Brain microvascular endothelial cell (primary cell): Measurements from ENCODE around the gene NHSL2.
A peak's percentile ranks its signal among the peaks of the same experiment; 100 is the strongest.

Source experiments
- DNase-seq: peaks from one replicate; pipeline ENCODE4 v3.0.0-alpha.2; 2020
- H3K27ac ChIP-seq: fragments of 250-450 bp; sonication (Bioruptor Pico); 2 replicates; pipeline ENCODE4 v1.5.1; 2020; ENCODE audit warnings: mild to moderate bottlenecking, moderate library complexity
- H3K27me3 ChIP-seq: fragments of 250-450 bp; sonication (Bioruptor Pico); replicated peaks from 2 replicates; pipeline ENCODE4 v1.5.1; 2020; ENCODE audit warnings: mild to moderate bottlenecking
- H3K36me3 ChIP-seq: fragments of 250-450 bp; sonication (Bioruptor Pico); replicated peaks from 2 replicates; pipeline ENCODE4 v1.5.1; 2020; ENCODE audit warnings: mild to moderate bottlenecking
- H3K4me3 ChIP-seq: 2 replicates; pipeline ENCODE4 v1.5.1; 2011; ENCODE audit warnings: low read depth, mild to moderate bottlenecking, control low read depth, low read length, moderate library complexity
- in situ Hi-C: cut with HindIII; loops from 2 replicates; pipeline ENCODE4 v1.10.0; 2017; ENCODE audit warnings: low sequenced_read_pairs, low pct_ligation_motif_present
- TF ChIP-seq, protein P1 (sequence below): IDR thresholded peaks from 2 replicates; pipeline ENCODE4 v1.5.1; 2011; ENCODE audit warnings: low read depth, mild to moderate bottlenecking, moderate library complexity, low read length, control low read depth, inconsistent platforms; ENCODE audit errors: missing control alignments

The NHSL2 gene

DNA sequence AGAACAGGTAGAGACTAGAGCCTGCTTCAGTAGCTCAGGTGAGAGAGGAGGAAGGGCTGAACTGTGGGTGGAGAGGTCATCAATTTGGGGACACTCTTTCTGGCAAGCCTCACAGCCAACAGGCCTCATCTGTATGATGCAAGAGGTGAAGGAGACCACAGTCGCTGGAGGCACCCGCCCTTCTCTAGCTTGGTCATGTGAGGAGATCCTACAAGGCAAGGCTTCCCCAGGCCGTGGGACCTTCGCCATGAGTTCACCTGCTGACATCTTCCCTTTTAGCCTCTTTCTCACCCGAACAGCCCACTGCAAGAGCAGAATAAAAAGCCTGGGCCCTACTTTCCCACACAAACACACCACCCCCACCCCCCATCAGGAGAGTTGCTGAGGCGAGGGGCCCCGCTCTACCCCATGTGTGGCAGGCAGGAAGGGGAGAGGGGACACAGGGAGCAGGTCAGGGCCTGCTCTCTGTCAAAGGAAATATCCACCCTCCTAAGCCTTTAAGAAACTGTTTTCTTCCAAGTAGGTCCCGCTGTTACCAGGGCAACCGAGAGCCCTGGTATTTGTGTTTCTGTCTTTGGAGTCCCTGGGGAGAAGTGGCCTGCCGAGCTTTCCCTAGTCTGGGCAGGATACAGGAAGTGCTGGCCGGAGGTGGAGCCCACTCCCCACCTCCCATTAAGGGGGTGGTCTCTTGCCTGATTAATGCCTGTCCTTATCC, 213.0 kb downstream of the NHSL2 start:
- TF ChIP-seq, protein P1, sequence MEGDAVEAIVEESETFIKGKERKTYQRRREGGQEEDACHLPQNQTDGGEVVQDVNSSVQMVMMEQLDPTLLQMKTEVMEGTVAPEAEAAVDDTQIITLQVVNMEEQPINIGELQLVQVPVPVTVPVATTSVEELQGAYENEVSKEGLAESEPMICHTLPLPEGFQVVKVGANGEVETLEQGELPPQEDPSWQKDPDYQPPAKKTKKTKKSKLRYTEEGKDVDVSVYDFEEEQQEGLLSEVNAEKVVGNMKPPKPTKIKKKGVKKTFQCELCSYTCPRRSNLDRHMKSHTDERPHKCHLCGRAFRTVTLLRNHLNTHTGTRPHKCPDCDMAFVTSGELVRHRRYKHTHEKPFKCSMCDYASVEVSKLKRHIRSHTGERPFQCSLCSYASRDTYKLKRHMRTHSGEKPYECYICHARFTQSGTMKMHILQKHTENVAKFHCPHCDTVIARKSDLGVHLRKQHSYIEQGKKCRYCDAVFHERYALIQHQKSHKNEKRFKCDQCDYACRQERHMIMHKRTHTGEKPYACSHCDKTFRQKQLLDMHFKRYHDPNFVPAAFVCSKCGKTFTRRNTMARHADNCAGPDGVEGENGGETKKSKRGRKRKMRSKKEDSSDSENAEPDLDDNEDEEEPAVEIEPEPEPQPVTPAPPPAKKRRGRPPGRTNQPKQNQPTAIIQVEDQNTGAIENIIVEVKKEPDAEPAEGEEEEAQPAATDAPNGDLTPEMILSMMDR = no peak
- Histone ChIP-seq H3K27me3 (peaks cover 3% of the 10 kb centered on the region), H3K27ac (no peak overlapping the region), H3K36me3 (no peaks in the 10 kb centered on the region), H3K4me3 (no peak overlapping the region)
- DNase-seq = peak; percentile 61
- in situ Hi-C loops = loop anchor here (10.0 kb wide), 1 partner anchor 109 kb away; no protein-coding TSS in a partner anchor

DNA sequence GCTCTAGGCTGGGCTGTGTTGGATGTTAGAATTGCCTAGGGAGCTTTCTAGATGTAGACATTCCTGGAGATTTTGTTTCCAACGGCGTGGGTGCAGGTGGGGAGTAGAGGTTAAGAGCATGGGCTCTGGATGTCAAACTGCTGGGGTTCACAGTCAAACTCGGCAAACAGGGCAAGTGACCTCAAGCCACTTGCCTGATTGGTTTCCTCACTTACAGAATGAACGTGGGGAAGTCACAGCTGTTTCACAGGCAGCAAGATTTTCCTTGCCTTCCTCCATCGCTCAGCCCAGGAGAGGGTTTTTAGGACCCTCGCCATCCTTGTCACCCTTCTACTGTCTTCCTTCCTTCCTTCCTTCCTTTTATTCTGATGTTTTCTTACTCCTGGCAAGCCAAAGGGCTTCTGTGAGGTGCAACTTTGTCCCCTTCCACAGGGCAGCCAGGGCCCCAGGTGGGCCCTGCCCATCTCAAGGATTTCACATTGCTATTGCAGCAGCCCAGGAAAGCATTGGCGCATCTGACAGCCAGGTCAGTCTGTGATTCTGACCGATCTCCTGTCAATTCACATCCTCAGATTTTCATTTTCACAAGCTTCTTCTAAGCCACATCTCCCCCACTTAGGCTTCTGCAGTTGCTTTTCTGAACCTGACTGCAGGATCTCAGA, 214.0 kb downstream of the NHSL2 start:
- Histone ChIP-seq H3K4me3 (no peak overlapping the region), H3K27me3 (peaks cover 3% of the 10 kb centered on the region), H3K36me3 (no peaks in the 10 kb centered on the region), H3K27ac (no peak overlapping the region)
- DNase-seq = no peak
- TF ChIP-seq, protein P1 = no peak
- in situ Hi-C loops = loop anchor here (10.0 kb wide), 1 partner anchor 110 kb away; no protein-coding TSS in a partner anchor

DNA sequence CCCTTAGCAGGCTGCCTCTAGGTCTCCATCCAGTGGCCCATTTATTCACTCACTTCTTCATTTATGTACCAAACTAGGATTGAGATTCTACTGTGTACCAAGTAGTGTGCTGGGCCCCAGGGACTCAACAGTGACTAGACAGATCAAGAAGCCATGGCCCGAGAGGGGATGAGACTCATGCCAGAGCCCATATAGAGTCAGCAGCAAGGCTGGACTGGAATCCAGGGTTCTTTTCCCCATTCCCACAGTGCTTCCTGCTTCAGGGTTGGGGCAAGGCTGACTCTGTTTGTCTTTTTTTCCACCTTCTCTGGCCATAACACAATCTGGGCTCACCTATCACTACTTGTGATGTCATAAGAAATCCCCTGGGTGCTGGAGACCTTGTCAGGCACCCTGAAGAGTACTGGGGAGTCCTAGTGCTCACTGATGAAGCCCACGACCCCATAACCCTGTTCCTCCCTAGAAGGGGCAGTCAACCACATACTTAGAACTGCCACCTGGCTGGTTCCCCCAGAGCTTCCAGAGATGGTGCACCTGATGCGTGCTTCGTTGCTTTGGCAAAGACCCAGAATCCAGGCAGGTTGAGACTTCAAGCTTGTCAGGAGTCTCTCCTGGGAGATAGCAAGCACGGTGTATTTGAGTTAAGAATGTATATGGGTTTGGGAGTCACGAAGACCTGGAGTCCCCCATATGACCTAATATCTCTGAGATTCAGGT, 214.8 kb downstream of the NHSL2 start:
- Histone ChIP-seq H3K27ac (no peak overlapping the region), H3K27me3 (peaks cover 3% of the 10 kb centered on the region), H3K36me3 (no peaks in the 10 kb centered on the region), H3K4me3 (no peak overlapping the region)
- no peak for DNase-seq
- TF ChIP-seq, protein P1 = no peak
- in situ Hi-C loops = loop anchor here (10.0 kb wide), 1 partner anchor 111 kb away; no protein-coding TSS in a partner anchor

DNA sequence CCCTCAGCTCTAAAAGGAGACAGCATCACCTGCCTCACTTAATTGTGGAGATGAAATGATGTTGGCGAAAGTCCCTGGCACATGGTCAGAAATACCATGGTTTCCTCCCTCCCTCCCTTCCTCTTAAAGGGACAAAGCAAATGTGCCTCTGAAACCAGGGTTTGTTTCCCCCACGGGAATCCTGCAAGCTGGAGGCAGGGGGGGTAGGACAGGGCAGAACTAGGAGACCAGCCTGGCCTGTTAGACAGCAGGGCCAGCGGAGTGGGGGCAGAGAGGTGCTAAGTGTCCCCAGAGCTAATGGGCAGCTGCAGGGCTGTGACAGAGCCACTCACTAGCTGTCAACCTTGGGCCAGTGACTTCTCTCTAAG, 215.4 kb downstream of the NHSL2 start:
- Histone ChIP-seq H3K27ac (no peak overlapping the region), H3K36me3 (no peaks in the 10 kb centered on the region), H3K4me3 (no peak overlapping the region), H3K27me3 (peaks cover 3% of the 10 kb centered on the region)
- DNase-seq = no peak
- TF ChIP-seq, protein P1 = no peak
- in situ Hi-C loops = loop anchor here (10.0 kb wide), 1 partner anchor 111 kb away; no protein-coding TSS in a partner anchor

DNA sequence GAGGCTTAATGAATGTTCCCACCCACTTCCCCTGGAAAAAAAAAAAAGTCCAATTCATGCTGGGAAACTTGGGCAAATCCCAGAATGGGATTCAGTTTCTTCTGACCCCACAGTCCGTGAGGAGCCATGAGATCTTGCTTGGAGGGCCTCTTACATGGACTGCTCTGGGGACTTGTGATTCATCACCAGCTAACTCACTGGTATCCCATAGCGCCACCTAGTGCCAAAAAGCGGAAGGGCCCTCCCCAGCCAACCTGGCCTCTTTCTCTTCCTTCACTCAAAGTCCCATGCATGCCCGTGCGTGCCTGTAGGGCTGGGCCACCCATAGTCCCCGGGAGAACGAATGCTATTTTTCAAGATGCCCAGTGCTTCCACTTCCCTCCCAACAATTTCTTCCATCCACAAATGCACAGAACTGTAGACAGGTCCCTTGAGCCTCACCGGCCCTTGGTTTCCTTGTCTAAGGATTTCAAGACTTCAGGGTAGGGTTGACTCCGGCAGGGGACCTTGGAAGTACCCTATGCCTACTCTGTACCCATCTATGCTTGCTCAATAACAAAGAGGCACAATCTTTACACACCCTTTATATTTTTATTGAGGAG, 216.0 kb downstream of the NHSL2 start:
- H3K4me3 ChIP-seq = no peak overlapping the region
- peaks cover 3% of the 10 kb centered on the region for H3K27me3 ChIP-seq
- TF ChIP-seq, protein P1 = peak; percentile 93
- in situ Hi-C loops = loop anchor here (10.0 kb wide), 1 partner anchor 112 kb away; no protein-coding TSS in a partner anchor
- H3K36me3 ChIP-seq = no peaks in the 10 kb centered on the region
- H3K27ac ChIP-seq = no peak overlapping the region
- peak; percentile 83 for DNase-seq
